HG03196 (cell line): ENCODE measurements around the gene MEX3A.
"Not testable (repeated sequence)": the region's sequence is repeated elsewhere in the genome, so short reads cannot be mapped to it uniquely, and the experiment has no call there.

Experiments used
- ATAC-seq: cut with Tn5 transposase; IDR thresholded peaks from one replicate; pipeline ENCODE4 v1.9.1; 2021; ENCODE audit not compliant: unreplicated experiment

The MEX3A gene

DNA sequence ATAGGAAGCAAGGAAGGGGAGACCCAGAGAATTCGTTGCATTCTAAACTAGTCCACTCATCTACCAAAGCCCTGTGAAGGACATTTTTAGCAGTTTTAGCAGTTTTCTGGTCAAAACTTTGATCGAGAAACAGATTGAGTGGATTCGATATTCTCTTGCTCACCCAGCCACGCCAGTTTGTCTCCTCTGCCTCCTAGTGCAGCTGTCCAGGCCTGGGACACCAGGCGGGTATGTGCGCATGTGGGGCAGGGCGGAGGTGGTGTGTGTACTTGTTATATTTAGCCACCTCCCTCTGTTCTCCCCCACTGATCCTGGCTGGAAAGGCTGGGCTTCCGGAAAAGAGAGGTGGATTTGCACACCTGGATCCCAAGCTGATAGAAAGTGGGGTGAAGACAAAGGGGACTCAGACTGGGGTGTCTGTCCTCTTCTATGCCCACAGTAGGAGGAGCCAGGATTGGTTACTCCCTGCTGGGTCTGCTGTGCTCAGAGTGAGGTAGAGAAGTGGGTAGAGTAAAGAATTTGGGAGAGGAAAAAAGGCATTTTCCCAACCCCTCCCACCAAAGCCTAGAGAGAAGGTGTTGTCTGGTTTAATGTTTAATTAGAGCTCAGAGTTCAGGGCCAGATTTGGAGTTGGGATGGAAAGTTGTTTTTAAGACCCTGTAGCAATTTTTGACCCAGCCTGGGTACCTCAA lies 36.1 kb upstream of the MEX3A start:
- no peak for ATAC-seq

DNA sequence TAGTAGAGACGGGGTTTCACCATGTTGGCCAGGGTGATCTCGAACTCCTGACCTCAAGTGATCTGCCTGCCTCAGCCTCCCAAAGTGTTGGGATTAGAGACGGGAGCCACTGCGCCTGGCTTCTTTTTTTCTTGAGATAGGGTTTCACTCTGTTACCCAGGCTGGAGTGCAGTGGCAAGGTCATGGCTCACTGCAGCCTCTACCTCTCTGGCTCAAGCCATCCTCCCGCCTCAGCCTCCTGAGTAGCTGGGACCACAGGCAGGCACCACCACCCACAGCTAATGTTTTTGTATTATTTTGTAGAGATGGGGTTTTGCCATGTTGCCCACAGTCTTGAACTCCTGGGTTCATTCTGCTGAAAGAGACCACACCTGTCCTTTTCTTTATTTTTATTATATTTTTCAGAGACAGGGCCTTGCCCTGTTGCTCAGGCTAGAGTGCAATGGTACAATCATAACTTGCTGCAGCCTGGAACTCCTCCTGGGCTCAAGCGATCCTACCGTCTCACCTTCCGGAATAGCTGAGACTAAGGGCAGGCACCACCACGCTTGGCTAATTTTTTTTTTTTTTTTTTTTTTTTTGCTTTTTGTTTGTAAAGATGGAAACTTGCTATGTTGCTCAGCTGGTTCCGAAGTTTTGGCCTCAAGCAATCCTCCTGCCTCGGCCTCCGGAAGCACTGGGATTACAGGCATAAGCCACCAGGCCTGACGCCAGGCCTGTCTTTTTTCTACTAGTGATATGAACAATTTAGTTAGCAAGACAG lies 35.3 kb upstream of the MEX3A start:
- ATAC-seq = no peak

DNA sequence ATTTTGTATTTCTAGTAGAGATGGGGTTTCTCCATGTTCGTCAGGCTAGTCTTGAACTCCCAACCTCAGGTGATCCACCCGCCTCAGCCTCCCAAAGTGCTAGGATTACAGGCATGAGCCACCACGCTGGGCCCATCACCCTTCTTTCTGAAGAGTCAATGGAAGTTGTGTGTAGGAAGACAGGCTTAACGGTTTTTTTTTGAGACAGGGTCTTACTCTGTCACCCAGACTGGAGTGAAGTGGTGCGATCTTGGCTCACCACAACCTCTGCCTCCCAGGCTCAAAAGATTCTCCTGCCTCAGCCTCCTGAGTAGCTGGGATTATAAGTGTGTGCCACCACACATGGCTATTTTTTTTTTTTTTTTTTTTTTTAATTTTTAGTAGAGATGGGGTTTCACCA lies 34.5 kb upstream of the MEX3A start:
- not testable (repeated sequence) for ATAC-seq

DNA sequence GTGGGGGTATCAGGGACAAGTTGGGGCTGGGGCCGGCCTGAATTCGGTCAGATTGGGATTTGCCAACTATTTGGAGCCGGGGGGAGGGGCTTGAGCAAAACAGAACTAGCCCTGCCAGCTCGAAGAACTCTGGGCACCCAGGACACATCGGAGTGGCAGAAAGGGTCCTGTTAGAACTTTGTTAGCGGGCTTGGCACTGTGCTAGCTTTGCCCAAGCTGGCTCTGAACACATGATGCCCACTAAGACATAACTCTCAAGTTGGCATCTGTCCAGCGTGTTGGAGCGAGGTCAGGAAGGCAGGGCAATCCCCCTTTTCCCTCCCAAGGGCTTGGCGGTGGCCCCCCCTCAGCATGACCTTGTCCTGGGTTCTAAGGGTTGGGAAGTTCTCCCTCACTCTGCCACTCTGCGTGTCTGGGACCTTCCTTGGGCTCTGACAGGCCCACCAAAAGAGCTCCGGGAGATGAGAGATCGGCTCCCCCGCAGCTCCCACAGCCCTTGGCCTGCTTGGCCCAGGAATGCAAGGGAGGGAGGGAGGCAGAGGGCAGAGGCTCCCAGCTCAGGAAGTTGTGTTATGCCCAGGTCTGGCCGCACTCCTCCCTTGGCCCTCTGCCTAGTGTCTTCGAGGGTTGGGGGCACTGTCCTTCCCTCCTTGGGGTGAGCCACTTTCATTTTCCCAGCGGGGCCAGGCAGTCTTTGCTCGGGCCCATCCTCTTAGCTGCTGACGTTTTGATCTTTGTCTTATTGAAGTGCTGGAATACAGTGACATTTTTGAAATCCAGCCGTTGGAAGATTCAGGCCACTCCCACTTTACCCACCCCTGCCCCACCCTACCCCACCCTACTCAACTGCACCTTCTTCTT lies 33.5 kb upstream of the MEX3A start:
- no peak for ATAC-seq

DNA sequence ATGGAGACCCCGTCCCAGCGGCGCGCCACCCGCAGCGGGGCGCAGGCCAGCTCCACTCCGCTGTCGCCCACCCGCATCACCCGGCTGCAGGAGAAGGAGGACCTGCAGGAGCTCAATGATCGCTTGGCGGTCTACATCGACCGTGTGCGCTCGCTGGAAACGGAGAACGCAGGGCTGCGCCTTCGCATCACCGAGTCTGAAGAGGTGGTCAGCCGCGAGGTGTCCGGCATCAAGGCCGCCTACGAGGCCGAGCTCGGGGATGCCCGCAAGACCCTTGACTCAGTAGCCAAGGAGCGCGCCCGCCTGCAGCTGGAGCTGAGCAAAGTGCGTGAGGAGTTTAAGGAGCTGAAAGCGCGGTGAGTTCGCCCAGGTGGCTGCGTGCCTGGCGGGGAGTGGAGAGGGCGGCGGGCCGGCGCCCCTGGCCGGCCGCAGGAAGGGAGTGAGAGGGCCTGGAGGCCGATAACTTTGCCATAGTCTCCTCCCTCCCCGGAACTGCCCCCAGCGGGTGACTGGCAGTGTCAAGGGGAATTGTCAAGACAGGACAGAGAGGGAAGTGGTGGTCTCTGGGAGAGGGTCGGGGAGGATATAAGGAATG lies 32.8 kb upstream of the MEX3A start:
- peak; percentile 6 for ATAC-seq

DNA sequence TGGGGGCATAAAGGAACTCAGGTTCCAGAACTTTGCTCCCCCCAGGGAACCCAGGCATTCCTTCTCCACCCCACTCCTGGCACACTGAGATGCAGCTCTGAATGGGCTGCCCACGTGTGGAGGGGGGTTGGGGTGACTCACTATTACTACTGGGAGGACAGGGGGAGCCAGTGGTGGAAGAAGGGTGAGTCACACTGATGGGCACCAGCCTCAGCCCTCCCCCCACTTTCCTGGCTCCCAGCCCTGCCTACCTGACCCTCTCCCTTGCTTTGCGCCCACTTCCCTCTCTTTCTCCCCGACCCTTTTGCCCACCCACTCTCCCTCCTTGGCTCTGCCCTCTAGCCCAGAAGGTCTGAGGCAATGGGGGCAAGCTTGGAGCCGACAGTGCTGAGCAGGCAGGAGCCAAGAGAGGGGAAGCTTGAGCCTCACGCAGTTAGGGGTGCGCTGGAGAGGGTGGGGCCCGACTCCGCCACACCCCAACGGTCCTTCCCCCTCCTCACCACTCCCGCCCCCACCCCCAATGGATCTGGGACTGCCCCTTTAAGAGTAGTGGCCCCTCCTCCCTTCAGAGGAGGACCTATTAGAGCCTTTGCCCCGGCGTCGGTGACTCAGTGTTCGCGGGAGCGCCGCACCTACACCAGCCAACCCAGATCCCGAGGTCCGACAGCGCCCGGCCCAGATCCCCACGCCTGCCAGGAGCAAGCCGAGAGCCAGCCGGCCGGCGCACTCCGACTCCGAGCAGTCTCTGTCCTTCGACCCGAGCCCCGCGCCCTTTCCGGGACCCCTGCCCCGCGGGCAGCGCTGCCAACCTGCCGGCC lies 32.0 kb upstream of the MEX3A start, which contains the start of gene LMNA:
LMNA (plus strand) TSS at position 611 of the 818 bp plus-strand sequence. CDS start 208 bp downstream, outside the sequence.
- peak; percentile 54 for ATAC-seq

DNA sequence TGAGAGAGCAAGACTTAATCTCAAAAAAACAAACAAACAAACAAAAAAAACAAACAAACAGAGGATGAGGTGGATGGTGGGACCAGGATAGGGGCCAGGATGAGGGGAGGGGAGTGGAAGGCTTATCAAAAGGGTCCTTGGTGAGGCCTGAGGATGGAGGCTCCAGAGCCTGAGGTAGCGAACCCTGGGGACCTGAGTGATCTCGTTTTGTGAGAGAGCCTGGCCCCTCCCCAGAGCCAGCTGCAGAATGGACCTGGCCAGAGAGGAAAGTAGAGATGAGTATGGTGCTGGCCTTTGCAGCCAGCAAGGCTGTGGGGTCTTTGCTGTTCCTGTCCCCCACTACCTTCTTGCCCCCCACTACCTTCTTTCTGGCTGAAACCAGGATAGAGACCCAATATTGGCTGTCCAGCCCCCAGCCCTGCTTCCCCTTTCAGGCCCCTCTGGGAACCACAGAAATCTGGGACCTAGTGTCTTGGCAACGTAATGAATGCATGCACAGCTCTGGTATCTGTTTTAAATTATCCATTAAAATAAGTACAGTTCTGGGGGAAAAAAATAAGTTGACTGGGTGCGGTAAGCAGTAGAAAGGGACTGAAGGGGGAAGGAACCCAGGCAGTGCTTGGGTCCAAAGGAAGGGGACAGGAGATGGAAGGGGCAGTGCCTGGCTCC lies 31.2 kb upstream of the MEX3A start:
- ATAC-seq = no peak

DNA sequence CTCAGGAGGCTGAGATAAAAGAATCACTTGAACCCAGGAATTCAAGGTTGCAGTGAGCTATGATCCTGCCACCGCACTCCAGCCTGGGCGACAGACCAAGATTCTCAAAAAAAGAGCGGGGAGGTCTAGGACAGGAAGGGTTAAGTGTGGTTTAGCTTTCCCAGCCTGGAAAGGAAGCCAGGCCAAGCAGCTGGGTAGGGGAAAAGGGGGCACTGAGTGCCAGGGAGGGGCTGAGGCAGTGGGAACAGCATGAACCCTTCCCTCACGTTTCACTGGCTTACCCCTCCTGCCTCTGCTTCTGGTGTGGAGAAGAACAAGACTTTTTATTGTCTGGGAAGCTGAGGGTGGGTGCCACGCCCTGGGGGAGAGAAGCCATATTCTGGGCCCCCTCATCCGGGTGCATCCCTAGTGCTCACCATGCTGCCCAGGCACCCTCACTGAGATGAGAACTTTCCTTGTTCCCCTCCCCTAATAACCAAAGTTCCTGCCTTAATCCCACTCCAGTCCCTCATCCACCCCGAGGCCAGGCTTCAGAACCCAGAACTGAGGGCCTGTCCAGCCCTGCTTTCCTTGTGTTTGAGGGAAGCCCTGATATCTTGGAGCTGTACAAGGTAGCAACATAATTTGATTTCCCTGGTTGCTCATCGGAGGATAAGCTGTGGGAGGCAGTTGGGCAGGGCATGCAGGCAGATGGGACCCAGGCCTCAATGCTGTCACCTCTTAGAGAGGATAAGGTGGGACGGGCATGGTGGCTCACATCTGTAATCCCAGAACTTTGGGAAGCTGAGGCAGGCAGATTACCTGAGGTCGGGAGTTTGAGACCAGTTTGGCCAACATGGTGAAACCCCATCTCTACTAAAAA lies 30.2 kb upstream of the MEX3A start:
- ATAC-seq = no peak

DNA sequence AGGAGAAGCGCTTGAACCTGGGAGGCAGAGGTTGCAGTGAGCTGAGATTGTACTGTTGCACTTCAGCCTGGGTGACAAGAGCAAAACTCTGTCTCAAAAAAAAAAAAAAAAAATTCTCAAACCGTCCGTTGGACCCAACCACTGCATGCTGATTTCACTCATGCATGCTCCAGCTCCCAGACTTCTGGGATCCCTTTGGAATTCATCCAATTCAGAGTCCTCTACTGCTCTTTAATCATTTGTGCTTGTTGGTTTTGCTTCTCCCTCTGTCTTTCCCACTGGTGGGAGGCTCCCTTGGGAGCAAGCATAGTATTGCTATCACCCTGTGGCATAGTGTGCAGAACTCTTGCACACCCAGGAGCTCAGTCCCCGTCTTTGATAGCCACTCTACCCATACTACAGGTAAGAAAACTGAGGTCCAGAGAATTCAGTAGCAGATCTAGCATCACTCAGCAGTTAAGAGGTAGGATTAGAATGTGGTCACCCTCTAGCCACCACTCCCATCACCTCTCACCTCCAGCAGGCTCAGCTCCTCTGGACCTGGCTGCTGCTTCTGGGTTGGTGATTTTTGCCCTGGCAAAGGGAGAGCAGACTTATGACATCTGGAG lies 29.2 kb upstream of the MEX3A start:
- ATAC-seq = no peak

DNA sequence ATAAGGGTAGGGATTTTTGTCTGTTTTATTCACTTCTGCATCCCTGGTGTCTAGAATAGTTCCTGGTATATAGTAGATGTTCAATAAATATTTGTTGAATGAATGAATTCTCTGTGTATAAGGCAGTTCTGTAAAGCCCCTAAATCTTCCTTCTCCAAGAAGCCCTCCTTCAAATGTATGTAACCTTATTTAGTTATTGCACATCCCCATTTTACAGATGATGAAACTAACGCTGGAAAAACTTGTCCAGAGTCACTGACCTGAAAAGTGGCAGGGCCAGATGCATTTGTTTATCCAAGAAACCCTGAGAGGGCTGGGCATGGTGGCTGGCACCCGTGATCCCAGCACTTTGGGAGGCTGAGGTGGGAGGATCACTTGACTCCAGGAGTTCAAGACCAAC lies 28.0 kb upstream of the MEX3A start:
- ATAC-seq = no peak

DNA sequence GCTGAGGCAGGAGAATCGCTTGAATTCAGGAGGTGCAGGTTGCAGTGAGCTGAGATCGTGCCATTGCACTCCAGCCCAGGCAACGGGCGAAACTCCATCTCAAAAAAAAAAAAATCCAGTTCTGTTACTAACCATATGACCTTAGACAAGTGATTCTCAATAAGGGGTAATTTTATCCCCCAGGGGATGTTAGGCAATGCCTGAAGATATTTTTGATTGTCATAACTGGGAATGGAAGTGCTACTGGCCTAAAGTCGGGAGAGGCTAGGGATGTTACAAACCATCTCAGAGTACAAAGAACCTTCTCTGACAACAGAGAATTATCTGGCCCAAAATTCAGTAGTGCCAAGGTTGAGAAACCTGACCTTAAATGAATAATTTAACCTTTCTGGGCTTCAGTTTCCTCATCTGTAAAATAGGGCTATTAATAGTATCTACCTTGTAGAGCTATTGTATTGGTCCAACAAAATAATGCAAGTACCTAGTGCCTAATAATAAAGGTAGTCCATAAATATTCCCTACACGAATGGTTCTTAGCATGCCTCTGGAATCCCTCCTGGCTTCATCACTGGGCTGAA lies 26.5 kb upstream of the MEX3A start:
- ATAC-seq = no peak

DNA sequence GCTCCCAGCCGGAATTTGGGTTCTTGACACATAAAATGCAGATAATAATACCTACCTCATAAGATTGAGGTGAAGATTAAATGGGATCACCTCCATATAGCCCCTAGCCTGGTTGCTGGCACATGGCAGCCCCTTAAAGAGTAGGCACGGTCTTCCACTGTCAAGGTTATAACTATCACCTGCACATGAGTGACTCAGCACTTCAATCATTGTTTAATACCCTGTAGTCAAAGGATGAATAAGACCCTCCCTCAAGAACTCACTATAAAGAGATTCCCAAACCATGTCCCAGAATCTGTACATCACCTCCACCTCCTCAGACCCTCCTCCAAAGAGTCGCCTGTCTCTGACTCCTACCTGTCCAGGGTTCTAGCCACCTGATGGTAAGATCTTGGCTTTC lies 25.8 kb upstream of the MEX3A start:
- ATAC-seq = no peak

DNA sequence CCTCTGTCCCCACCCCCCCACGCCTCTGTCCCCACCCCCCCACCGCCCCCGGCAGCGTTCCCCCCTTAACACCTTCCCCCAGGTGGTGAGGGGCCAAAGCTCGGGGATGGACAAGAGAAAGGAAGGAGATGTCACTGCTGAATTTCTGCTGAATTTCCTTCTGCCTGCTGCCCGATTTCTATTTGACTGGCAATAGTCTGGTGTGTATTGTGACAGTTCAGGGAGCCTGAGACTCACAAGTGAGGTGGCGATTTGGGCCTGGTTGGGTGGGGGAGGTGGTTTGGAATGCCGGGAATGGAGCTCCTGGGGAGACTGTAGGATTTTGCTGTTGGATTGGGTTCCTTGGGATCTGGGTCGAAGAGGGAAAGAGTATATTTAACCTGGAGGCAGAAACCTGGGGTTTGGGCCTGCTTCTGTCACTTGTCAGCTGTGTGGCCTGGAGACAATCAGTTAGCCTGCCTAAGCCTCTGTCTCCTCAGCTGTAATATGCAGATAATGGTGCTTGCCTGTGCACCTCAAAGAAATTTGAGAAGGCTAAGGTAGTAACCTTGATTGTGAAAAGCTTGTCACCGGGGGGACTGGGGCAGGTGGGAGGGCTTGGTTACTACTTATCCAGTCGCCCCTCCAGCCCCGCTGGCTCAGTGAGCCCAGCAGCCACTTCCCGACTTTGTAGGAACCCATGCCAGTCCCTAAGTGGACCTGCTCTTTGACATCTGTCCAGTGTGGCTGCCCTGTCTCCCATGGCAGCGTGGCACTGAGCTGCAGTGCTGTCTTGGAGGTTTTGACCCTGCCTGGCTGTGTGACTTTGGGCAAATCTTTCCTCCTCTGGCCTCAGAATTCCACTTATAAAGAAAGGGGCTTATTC lies 24.6 kb upstream of the MEX3A start:
- no peak for ATAC-seq

DNA sequence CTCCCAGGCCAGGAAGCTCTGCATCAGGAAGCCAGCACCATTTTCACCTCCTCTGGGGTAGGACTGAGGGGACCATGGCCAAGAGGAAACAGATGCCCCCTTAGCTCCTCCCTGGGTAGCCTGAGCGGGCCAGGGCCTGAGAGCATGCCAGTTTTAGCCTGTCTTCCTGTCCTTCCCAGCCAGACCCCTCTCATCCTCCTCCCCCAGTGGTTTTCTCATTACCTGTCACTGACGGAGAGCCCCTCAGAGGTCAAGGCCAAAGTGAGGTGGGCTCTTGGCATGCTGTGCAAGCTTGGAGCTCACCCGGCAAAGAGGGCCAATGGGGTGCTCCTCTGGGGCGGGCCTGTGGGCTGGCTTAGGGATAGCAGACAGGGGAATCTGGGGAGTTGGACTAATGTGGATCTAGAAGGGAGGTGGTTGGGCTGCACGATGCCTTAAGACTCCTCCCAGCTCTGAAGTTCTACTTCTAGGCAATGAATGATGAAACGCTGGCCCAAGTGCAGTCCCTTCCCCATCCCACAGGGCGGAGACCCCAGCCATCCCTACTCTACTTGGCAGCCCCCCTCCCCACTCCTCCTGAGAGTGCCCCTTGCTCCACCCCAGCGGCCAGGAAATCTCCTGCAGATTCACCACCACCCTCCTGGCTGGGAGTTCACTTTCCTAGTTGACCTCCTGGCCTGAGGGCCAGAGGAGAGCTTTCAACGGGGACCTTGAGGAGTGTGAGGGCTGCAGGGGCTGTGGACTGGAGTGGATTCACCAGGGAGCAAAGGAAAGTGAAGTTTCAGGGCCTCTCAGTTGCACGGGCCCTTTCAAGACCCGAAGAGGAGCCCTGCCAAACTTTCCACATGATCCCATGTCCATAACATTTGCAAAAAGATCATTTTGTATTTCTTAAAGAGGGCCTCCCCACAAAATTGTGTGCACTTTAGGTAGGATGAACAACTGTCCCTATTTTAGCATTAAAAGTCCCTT lies 22.9 kb upstream of the MEX3A start:
- no peak for ATAC-seq

DNA sequence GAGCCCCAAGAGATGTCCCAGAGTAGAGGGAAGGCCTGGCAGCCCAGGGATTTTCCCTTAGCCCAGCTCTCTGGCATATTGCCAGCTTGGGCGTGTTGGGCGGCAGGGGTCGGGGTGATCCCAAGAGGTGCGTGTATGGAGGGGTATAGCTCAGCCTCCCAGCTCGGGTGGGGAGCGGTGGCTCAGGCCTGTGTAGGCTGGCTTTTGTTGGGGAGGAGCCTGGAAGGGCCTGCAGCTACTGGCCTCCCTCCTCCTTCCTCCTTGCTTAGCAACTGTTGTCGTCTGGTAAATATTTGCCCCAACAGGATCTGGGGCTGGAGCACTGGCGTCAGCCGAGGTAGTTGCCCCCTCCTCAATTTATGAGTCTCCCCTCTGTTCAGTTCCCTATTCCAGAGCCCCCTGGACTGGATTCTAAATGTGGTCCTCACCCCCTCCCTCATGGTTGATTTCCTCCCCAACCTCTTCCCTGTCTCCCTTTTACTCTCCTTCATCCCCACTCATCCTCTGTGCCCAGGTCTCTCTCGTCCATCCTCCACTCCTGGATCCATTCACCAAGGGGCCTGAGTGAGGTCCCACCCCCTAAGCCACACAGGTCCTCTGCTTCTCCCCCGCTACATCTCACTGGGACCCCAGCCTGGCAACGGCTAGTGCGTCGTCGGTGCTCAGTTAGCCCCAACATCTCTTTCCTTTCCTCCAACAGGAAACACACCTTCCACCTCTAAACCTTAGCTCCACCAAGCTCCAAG lies 22.0 kb upstream of the MEX3A start:
- ATAC-seq = no peak
